Activated T-helper 1 cell treated with anti-CD3 and anti-CD28 coated beads, Interleukin-12 subunit alpha, Interleukin-12 subunit beta, Interleukin-2, Interleukin-4 antibody, amounts not matched to agents 30 ng/mL and 10 ng/mL and 1 ng/mL, durations not matched to agents 14 hours and 24 hours and 36 hours (primary cell): ENCODE measurements around the gene OSBP. TPM values are rescaled to one million over a fixed set of nuclear protein-coding genes. Genes with fewer than 3 reads are reported as not detected.

Source experiments
- DNase-seq: peaks from one replicate; pipeline ENCODE4 v3.0.0; 2021; ENCODE audit warnings: low spot score
- H3K27ac Mint-ChIP-seq: one replicate; pipeline ENCODE4 v1.8.0; 2021; ENCODE audit warnings: mild to moderate bottlenecking, mixed read lengths
- H3K27me3 Mint-ChIP-seq: one replicate; pipeline ENCODE4 v1.8.0; 2022; ENCODE audit warnings: mild to moderate bottlenecking, moderate library complexity, mixed read lengths; ENCODE audit not compliant: insufficient read depth
- H3K36me3 Mint-ChIP-seq: one replicate; pipeline ENCODE4 v1.8.0; 2021; ENCODE audit warnings: low read depth, mixed read lengths
- H3K4me1 Mint-ChIP-seq: one replicate; pipeline ENCODE4 v1.8.0; 2021; ENCODE audit warnings: low read depth, mixed read lengths
- H3K4me3 Mint-ChIP-seq: one replicate; pipeline ENCODE4 v1.8.0; 2021; ENCODE audit warnings: mild to moderate bottlenecking, moderate library complexity, mixed read lengths
- H3K9me3 Mint-ChIP-seq: one replicate; pipeline ENCODE4 v1.8.0; 2021; ENCODE audit warnings: mixed read lengths
- intact Hi-C: fragments of 100-400 bp; cut with micrococcal nuclease; formaldehyde crosslinking; loops from one replicate; pipeline ENCODE4 v1.15.1; 2024
- total RNA-seq: library from RNA; stranded (reverse); gene quantifications from 2 replicates; pipeline ENCODE4 v1.2.3, GENCODE V29; 2022

Gene OSBP
- total RNA-seq, 1 donor from 2014 or later: 40.5 TPM

- peaks cover 10% of the 10 kb centered on the region for H3K27me3 Mint-ChIP-seq
- H3K4me1 Mint-ChIP-seq: peaks cover 54% of the 10 kb centered on the region
- peak overlapping the region; percentile 98 for H3K27ac Mint-ChIP-seq
- intact Hi-C loops: loop anchor here (1.0 to 10.0 kb wide), 6 partner anchors 9 to 1845 kb away; partner anchors contain the start of genes FAM111B, MED19, PATL1 and TMX2
- H3K9me3 Mint-ChIP-seq: no peaks in the 10 kb centered on the region
- DNase-seq: no peak
- H3K36me3 Mint-ChIP-seq: peaks cover 2% of the 10 kb centered on the region
- H3K4me3 Mint-ChIP-seq: peak overlapping the region; percentile 92
Measured at GRCh38 chr11:59559886-59560285, 55.7 kb downstream of the OSBP start.

- Mint-ChIP-seq H3K27ac (no peak overlapping the region), H3K27me3 (peaks cover 12% of the 10 kb centered on the region), H3K4me1 (peaks cover 54% of the 10 kb centered on the region), H3K9me3 (no peaks in the 10 kb centered on the region), H3K36me3 (peaks cover 2% of the 10 kb centered on the region), H3K4me3 (peak overlapping the region; percentile 56)
- intact Hi-C loops: loop anchor here (10.0 kb wide), 2 partner anchors 453 to 1843 kb away; partner anchors contain the start of genes FAM111B, MED19 and TMX2
- no peak for DNase-seq
Measured at GRCh38 chr11:59558270-59558643, 57.3 kb downstream of the OSBP start.

GRCh38 chr11:59556917-59557348 lies 58.6 kb downstream of the OSBP start:
- peaks cover 2% of the 10 kb centered on the region for H3K36me3 Mint-ChIP-seq
- intact Hi-C loops: loop anchor here (1.0 to 10.0 kb wide), 4 partner anchors 9 to 1842 kb away; partner anchors contain the start of genes FAM111B, MED19, STX3 and TMX2
- H3K4me1 Mint-ChIP-seq: peaks cover 54% of the 10 kb centered on the region
- DNase-seq: no peak
- peaks cover 16% of the 10 kb centered on the region for H3K27me3 Mint-ChIP-seq
- H3K4me3 Mint-ChIP-seq: peak overlapping the region; percentile 56
- no peaks in the 10 kb centered on the region for H3K9me3 Mint-ChIP-seq
- peak overlapping the region; percentile 49 for H3K27ac Mint-ChIP-seq

- H3K27me3 Mint-ChIP-seq: peaks cover 20% of the 10 kb centered on the region
- no peaks in the 10 kb centered on the region for H3K9me3 Mint-ChIP-seq
- H3K4me1 Mint-ChIP-seq: peaks cover 54% of the 10 kb centered on the region
- peaks cover 2% of the 10 kb centered on the region for H3K36me3 Mint-ChIP-seq
- H3K27ac Mint-ChIP-seq: peak overlapping the region; percentile 84
- peak; percentile 42 for DNase-seq
- peak overlapping the region; percentile 83 for H3K4me3 Mint-ChIP-seq
- intact Hi-C loops: loop anchor here (2.0 to 10.0 kb wide), 3 partner anchors 198 to 1842 kb away; partner anchors contain the start of genes FAM111B, MED19, STX3 and TMX2
Measured at GRCh38 chr11:59556115-59556916, 59.3 kb downstream of the OSBP start.

GRCh38 chr11:59555601-59556114 lies 59.9 kb downstream of the OSBP start:
- peak overlapping the region; percentile 84 for H3K27ac Mint-ChIP-seq
- DNase-seq: no peak
- peak overlapping the region; percentile 83 for H3K4me3 Mint-ChIP-seq
- H3K27me3 Mint-ChIP-seq: peaks cover 25% of the 10 kb centered on the region
- H3K4me1 Mint-ChIP-seq: peaks cover 54% of the 10 kb centered on the region
- no peaks in the 10 kb centered on the region for H3K9me3 Mint-ChIP-seq
- H3K36me3 Mint-ChIP-seq: no peaks in the 10 kb centered on the region
- intact Hi-C loops: loop anchor here (2.0 to 10.0 kb wide), 3 partner anchors 199 to 1841 kb away; partner anchors contain the start of genes FAM111B, MED19, STX3 and TMX2

GRCh38 chr11:59553323-59553722 lies 62.3 kb downstream of the OSBP start:
- H3K27me3 Mint-ChIP-seq: peaks cover 21% of the 10 kb centered on the region
- peaks cover 58% of the 10 kb centered on the region for H3K4me1 Mint-ChIP-seq
- intact Hi-C loops: loop anchor here (5.0 to 10.0 kb wide), 3 partner anchors 449 to 1911 kb away; partner anchors contain the start of genes FAM111B, MED19 and TMX2
- no peak overlapping the region for H3K27ac Mint-ChIP-seq
- no peak for DNase-seq
- H3K9me3 Mint-ChIP-seq: no peaks in the 10 kb centered on the region
- no peaks in the 10 kb centered on the region for H3K36me3 Mint-ChIP-seq
- no peak overlapping the region for H3K4me3 Mint-ChIP-seq

GRCh38 chr11:59552844-59553243 lies 62.7 kb downstream of the OSBP start:
- Mint-ChIP-seq H3K4me3 (peak overlapping the region; percentile 53), H3K9me3 (no peaks in the 10 kb centered on the region), H3K4me1 (peaks cover 58% of the 10 kb centered on the region), H3K36me3 (no peaks in the 10 kb centered on the region), H3K27me3 (peaks cover 21% of the 10 kb centered on the region), H3K27ac (no peak overlapping the region)
- intact Hi-C loops: loop anchor here (5.0 to 10.0 kb wide), 3 partner anchors 448 to 1911 kb away; partner anchors contain the start of genes FAM111B, MED19 and TMX2
- no peak for DNase-seq

- peaks cover 53% of the 10 kb centered on the region for H3K4me1 Mint-ChIP-seq
- no peaks in the 10 kb centered on the region for H3K36me3 Mint-ChIP-seq
- DNase-seq: no peak
- peaks cover 20% of the 10 kb centered on the region for H3K27me3 Mint-ChIP-seq
- no peaks in the 10 kb centered on the region for H3K9me3 Mint-ChIP-seq
- intact Hi-C loops: loop anchor here (1.0 to 10.0 kb wide), 7 partner anchors 8 to 1910 kb away; partner anchors contain the start of genes DTX4, FAM111B, MED19 and MRPL16
- peak overlapping the region; percentile 93 for H3K27ac Mint-ChIP-seq
- peak overlapping the region; percentile 82 for H3K4me3 Mint-ChIP-seq
Measured at GRCh38 chr11:59551659-59552521, 63.7 kb downstream of the OSBP start.

- Mint-ChIP-seq H3K4me3 (peak overlapping the region; percentile 82), H3K27ac (peak overlapping the region; percentile 93)
- intact Hi-C loops: loop anchor here (1.0 to 10.0 kb wide), 12 partner anchors 9 to 1909 kb away; partner anchors contain the start of genes DTX4, FAM111A, FAM111B and MED19
Measured at GRCh38 chr11:59550842-59551658, 64.5 kb downstream of the OSBP start.

GRCh38 chr11:59550368-59550841 lies 65.2 kb downstream of the OSBP start:
- Mint-ChIP-seq H3K27me3 (peaks cover 19% of the 10 kb centered on the region), H3K27ac (peak overlapping the region; percentile 93), H3K36me3 (no peaks in the 10 kb centered on the region), H3K4me3 (peak overlapping the region; percentile 82), H3K4me1 (peaks cover 38% of the 10 kb centered on the region), H3K9me3 (no peaks in the 10 kb centered on the region)
- intact Hi-C loops: loop anchor here (1.0 to 10.0 kb wide), 10 partner anchors 13 to 1908 kb away; partner anchors contain the start of genes DTX4, FAM111A, FAM111B and MED19
- peak; percentile 82 for DNase-seq

More at GRCh38 chr11:59550842-59551658, 64.5 kb downstream of the OSBP start:
- H3K27me3 Mint-ChIP-seq: peaks cover 20% of the 10 kb centered on the region
- H3K9me3 Mint-ChIP-seq: no peaks in the 10 kb centered on the region
- DNase-seq: peak; percentile 70
- peaks cover 44% of the 10 kb centered on the region for H3K4me1 Mint-ChIP-seq
- H3K36me3 Mint-ChIP-seq: no peaks in the 10 kb centered on the region

GRCh38 chr11:59548309-59548656 lies 67.3 kb downstream of the OSBP start:
- Mint-ChIP-seq H3K27me3 (peaks cover 23% of the 10 kb centered on the region), H3K9me3 (no peaks in the 10 kb centered on the region), H3K4me3 (no peak overlapping the region), H3K36me3 (no peaks in the 10 kb centered on the region), H3K4me1 (peaks cover 37% of the 10 kb centered on the region), H3K27ac (no peak overlapping the region)
- intact Hi-C loops: no loop called here
- no peak for DNase-seq
